ENCODE measurements around the gene L3MBTL3.
A peak's percentile ranks its signal among the peaks of the same experiment; 100 is the strongest.
"Not testable (repeated sequence)": the region's sequence is repeated elsewhere in the genome, so short reads cannot be mapped to it uniquely, and the experiment has no call there.

The L3MBTL3 gene

DNA sequence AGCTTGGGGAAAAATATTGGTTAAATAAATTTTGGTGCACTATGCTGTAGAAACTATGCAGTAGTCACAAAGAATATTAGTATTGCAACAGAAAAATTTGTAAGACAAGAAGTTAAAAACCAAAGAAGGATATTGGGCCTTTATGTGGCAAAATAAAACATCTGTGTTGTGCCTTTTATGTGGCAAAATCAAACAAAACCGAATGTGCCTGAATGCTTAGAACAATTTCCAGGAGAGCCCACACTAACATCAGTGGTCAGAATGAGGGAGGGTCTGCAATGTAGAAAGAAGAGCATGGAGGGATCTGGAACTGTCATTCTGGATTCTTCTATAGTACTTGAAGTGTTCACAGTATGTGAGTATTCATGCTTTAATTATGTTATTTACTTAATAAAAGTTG, 75.2 kb downstream of the L3MBTL3 start:
- no peak for DNase-seq

- no peak for DNase-seq
Observed at GRCh38 chr6:130098317-130098716, 79.9 kb downstream of the L3MBTL3 start.

- DNase-seq, result no peak
Observed at GRCh38 chr6:130099119-130099518, 80.7 kb downstream of the L3MBTL3 start.

DNA sequence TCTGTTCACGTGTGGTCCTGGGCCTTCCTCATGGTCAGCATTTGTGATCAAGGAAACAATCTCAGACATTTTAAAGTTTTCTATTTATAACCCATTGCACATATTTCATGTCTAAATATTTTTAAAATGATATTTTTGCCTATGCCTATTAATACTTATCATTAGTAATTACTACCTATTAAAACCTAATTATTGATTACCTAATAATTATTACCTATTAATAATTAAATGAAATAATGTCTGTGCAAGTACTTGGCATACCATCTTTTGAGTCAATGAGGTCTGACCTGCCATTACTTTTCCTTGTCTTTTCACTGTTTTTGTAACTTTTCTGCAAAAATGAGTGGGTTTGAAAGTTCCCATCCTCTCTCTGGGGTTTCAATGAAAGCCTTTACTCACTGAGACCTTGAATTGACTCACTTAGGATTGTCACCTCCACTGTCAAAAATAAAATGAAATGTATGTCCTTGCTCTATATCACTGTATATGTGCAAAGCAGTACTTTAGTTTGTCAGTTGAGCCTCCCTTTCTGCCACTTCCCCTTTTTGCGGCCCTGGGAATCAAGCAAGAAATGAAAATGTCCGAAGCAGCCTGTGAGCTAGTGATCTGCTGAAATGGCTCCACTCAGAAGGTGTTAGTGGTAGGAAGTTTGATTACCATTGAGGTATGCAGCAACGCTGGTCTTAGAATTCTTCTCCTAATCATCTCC, 87.8 kb downstream of the L3MBTL3 start:
- DNase-seq, result no peak

- no peak for DNase-seq
Observed at GRCh38 chr6:130107710-130108109, 89.3 kb downstream of the L3MBTL3 start.

GRCh38 chr6:130111031-130111430, 92.7 kb downstream of the L3MBTL3 start:
- no peak for DNase-seq

GRCh38 chr6:130113201-130113710, 94.9 kb downstream of the L3MBTL3 start:
- DNase-seq, result no peak

GRCh38 chr6:130115036-130115435, 96.7 kb downstream of the L3MBTL3 start:
- no peak for DNase-seq

GRCh38 chr6:130116273-130116672, 97.9 kb downstream of the L3MBTL3 start:
- DNase-seq, result no peak

- DNase-seq, result not testable (repeated sequence)
Observed at GRCh38 chr6:130117187-130117701, 98.9 kb downstream of the L3MBTL3 start.

GRCh38 chr6:130118236-130118635, 99.9 kb downstream of the L3MBTL3 start:
- DNase-seq, result no peak

GRCh38 chr6:130119211-130119610, 100.8 kb downstream of the L3MBTL3 start:
- DNase-seq, result no peak

GRCh38 chr6:130120731-130121130, 102.3 kb downstream of the L3MBTL3 start:
- no peak for DNase-seq

DNA sequence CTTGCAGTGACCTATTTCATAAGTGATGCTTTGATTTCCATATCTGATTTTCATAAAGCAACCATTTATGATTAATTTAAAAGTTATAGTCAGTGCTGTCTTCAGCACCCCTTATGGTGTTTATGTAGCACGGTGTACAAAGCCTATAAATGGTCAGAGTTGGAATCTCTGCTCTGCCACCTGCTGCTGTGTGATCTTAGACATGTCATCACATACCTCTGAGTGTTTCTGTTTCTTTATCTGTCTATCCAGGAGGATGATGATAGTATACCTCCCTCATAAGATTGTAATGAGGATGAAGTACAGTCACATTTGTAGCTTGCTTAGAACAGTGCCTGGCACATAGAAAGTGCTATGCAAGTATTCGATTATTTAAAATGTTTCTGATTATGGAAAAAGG, 103.9 kb downstream of the L3MBTL3 start:
- no peak for DNase-seq

- no peak for DNase-seq
Observed at GRCh38 chr6:130127195-130127594, 108.8 kb downstream of the L3MBTL3 start.

GRCh38 chr6:130128326-130128725, 109.9 kb downstream of the L3MBTL3 start:
- DNase-seq, result no peak

DNA sequence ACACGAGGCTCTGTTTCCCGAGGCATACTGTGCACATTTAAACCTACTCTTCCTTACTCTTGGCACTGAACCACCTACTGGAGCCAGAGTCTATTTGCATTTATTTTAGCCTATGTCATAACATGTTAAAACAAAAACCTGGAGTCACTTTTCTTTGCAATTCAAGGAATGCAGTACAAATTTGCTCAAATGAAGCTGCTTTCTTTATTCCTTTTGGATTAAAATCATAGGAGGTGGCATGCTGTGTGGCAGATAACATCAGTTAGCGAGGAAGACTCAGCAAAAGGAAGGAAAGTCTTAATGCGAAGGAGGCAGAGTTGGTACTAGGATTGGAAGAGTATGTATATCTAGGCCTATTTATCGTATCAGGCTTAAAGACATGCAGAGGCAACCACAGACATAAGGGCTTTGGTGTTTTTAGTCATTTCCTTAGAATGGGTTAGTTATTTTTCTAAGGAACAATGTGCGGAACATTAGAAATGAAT, 111.4 kb downstream of the L3MBTL3 start:
- DNase-seq, result no peak

- DNase-seq, result peak; percentile 22
Observed at GRCh38 chr6:130132286-130132701, 113.9 kb downstream of the L3MBTL3 start.

- no peak for DNase-seq
Observed at GRCh38 chr6:130134582-130134981, 116.2 kb downstream of the L3MBTL3 start.

GRCh38 chr6:130136798-130137197, 118.4 kb downstream of the L3MBTL3 start:
- no peak for DNase-seq

GRCh38 chr6:130138116-130138908, 119.9 kb downstream of the L3MBTL3 start:
- no peak for DNase-seq

DNA sequence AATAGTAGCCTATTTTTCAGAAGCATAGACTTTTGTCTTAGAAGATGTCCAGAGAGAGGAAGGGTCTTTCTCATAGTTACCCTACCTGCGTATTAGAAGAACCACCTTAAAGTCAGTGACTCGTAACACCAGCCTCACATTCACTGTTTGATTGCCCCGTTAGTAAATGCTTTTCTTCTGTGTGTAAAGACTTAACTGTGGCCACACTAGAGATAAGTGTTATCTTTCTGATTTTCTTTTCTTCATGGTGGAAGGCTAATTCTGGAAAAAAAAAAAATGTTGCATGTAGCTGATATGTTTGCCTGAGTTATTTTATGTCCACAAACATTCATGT, 120.5 kb downstream of the L3MBTL3 start:
- no peak for DNase-seq

DNA sequence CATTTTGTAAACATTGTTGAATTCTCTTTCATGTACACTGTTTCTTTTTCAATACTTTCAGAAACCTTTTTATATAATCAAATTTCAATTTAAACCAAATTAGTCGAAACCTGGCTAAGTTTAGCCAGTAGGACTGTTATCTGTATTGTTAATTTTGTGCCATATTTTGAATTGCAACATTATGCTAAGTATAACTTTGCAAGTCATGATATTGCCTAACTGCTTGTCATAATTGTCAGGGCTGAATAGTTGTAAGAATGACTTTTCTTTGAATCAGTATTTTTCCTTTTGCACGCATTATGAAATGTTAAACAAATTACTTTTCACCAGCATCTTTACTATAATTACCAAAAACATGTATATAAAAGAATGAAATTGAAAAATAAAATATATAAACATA, 121.7 kb downstream of the L3MBTL3 start:
- DNase-seq, result no peak

- no peak for DNase-seq
Observed at GRCh38 chr6:130143709-130144108, 125.3 kb downstream of the L3MBTL3 start.

Measured in activated CD8-positive, alpha-beta memory T cell treated with anti-CD3 and anti-CD28 coated beads, Interleukin-2, amount 50 U/mL, for 4 hours (primary cell).